Measurements from ENCODE around the gene ATG10. TPM values are rescaled to one million over a fixed set of nuclear protein-coding genes. Genes with fewer than 3 reads are reported as not detected.

The ATG10 gene
- total RNA-seq, 1 donor from 2014 or later = 4.3 TPM

DNA sequence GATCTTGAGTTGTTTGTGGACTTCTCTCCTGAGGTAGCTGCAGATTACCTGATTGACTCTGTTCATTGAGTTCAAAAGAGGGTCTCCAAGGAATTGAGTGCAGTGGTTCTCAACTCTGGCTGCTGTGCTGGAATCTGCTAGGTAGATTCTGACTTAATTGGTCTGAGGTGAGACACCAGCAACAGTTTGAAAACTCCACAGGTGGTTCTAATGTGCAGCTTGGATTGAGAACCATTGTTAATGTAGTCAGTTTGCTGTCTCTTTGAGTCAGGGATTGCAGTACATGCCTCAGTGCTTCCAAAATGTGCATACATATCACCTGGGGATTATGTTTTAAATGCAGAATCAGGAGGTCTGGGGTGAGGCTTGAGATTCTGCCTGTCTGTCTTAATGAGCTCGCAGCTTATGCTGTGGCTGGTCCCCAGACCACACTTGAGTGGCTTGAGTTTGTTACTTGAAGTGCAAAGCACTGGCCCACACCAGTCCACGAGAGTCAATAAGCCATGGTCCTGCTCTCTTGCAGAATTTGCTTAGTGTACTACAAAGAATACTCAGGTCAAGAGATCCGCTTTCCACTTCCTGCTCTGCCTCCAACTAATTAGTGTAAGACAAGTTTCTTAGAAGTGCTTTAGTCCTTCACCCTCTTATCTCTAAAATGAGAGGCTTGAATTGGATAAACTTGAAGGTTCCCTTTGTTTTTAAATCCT lies 82.3 kb downstream of the ATG10 start:
- FAIRE-seq (no peak), DNase-seq (ENCODE audit: low read depth) (no peak)
- no peaks in the 10 kb centered on the region for H3K27me3 Mint-ChIP-seq (ENCODE audit: low read depth, unreplicated experiment)
- TF ChIP-seq EZH2 (IDR thresholded peaks at IDR 0.05; ENCODE audit: insufficient read depth, low read length) = no peak
- TF ChIP-seq CTCF (IDR thresholded peaks at IDR 0.05; ENCODE audit: insufficient read depth, low read depth, low read length) = no peak
- H3K27me3 ChIP-seq (ENCODE audit: insufficient read depth, low read length) = no peaks in the 10 kb centered on the region
- H3K36me3 Mint-ChIP-seq (ENCODE audit: low read depth, unreplicated experiment) = no peaks in the 10 kb centered on the region
- no peak overlapping the region for H3K27ac ChIP-seq (ENCODE audit: low read depth, low read length)
- H3K9me3 ChIP-seq (ENCODE audit: insufficient read depth, low read depth, low read length) = no peaks in the 10 kb centered on the region
- no peak overlapping the region for H3K27ac Mint-ChIP-seq (ENCODE audit: unreplicated experiment)
- H3K4me3 ChIP-seq (ENCODE audit: insufficient read depth, low read depth, low read length) = no peak overlapping the region
- no peaks in the 10 kb centered on the region for H4K20me1 ChIP-seq (ENCODE audit: insufficient read depth, low read length)
- H3K79me2 ChIP-seq (ENCODE audit: insufficient read depth, low read length) = no peaks in the 10 kb centered on the region
- H3K36me3 ChIP-seq (ENCODE audit: insufficient read depth, low read length) = no peaks in the 10 kb centered on the region
- no peak overlapping the region for H3K4me3 Mint-ChIP-seq (ENCODE audit: unreplicated experiment)
- peaks cover 8% of the 10 kb centered on the region for H3K4me1 Mint-ChIP-seq (ENCODE audit: low read depth, unreplicated experiment)
- no peak overlapping the region for H2AFZ ChIP-seq (ENCODE audit: low read depth, low read length)
- no peaks in the 10 kb centered on the region for H3K9me3 Mint-ChIP-seq (ENCODE audit: unreplicated experiment)
- no peak overlapping the region for H3K9ac ChIP-seq (ENCODE audit: low read length)
- H3K4me1 ChIP-seq (ENCODE audit: insufficient read depth, low read length) = no peaks in the 10 kb centered on the region
- no peak overlapping the region for H3K4me2 ChIP-seq (ENCODE audit: low read length)

DNA sequence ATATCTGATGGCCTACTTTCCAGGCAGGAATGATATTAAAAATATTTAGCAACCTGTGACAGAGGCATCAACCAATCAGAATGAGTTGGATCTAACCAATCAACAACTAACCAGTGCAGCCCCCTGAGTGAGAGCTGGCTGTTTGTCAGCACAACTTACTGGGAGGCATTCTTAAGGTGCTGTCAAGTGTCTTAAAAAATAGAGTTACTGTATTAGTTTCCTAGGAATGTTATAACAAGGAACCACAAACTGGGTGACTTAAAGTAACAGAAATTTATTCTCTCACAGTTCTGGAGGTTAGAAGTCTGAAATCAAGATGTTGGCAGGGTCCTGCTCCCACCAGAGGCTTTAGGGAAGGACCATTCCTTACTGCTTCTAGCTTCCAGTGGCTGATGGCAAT lies 85.2 kb downstream of the ATG10 start:
- Histone ChIP-seq H3K36me3 (ENCODE audit: insufficient read depth, low read length) (peaks cover 2% of the 10 kb centered on the region), H3K9ac (ENCODE audit: low read length) (no peak overlapping the region), H3K4me2 (ENCODE audit: low read length) (no peak overlapping the region), H3K4me1 (ENCODE audit: insufficient read depth, low read length) (no peaks in the 10 kb centered on the region), H3K79me2 (ENCODE audit: insufficient read depth, low read length) (no peaks in the 10 kb centered on the region), H2AFZ (ENCODE audit: low read depth, low read length) (no peak overlapping the region), H3K4me3 (ENCODE audit: insufficient read depth, low read depth, low read length) (no peak overlapping the region), H3K9me3 (ENCODE audit: insufficient read depth, low read depth, low read length) (no peaks in the 10 kb centered on the region), H3K27me3 (ENCODE audit: insufficient read depth, low read length) (no peaks in the 10 kb centered on the region), H4K20me1 (ENCODE audit: insufficient read depth, low read length) (no peaks in the 10 kb centered on the region), H3K27ac (ENCODE audit: low read depth, low read length) (no peak overlapping the region)
- FAIRE-seq (peak; percentile 20), DNase-seq (ENCODE audit: low read depth) (peak; percentile 79)
- Mint-ChIP-seq H3K9me3 (ENCODE audit: unreplicated experiment) (no peaks in the 10 kb centered on the region), H3K36me3 (ENCODE audit: low read depth, unreplicated experiment) (no peaks in the 10 kb centered on the region), H3K27me3 (ENCODE audit: low read depth, unreplicated experiment) (no peaks in the 10 kb centered on the region), H3K4me1 (ENCODE audit: low read depth, unreplicated experiment) (peaks cover 8% of the 10 kb centered on the region), H3K4me3 (ENCODE audit: unreplicated experiment) (no peak overlapping the region), H3K27ac (ENCODE audit: unreplicated experiment) (no peak overlapping the region)
- no peak for TF ChIP-seq CTCF (IDR thresholded peaks at IDR 0.05; ENCODE audit: insufficient read depth, low read depth, low read length)
- TF ChIP-seq EZH2 (IDR thresholded peaks at IDR 0.05; ENCODE audit: insufficient read depth, low read length) = no peak

DNA sequence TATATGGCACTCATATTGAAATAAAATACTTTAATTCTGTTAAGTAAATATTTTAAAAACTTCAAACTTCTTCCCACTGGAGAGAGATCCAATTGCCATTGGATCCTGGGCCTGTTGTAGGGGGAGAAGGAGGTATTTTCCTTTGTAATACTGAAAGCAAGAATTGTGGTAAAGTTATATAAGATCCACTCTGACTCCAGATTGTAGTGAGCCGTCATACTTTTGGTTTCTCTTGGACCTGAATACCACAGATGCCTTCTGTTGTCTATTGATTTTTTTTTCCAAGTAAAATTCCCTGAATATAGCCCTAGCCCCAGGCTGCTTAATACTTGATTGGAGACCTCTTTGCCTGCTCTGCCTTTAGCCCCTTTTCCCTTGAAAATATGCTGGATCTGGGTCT lies 86.9 kb downstream of the ATG10 start:
- no peaks in the 10 kb centered on the region for H3K79me2 ChIP-seq (ENCODE audit: insufficient read depth, low read length)
- no peak overlapping the region for H3K27ac ChIP-seq (ENCODE audit: low read depth, low read length)
- Mint-ChIP-seq H3K27ac (ENCODE audit: unreplicated experiment) (no peak overlapping the region), H3K4me3 (ENCODE audit: unreplicated experiment) (peak overlapping the region; percentile 31), H3K9me3 (ENCODE audit: unreplicated experiment) (no peaks in the 10 kb centered on the region), H3K27me3 (ENCODE audit: low read depth, unreplicated experiment) (no peaks in the 10 kb centered on the region), H3K4me1 (ENCODE audit: low read depth, unreplicated experiment) (peaks cover 8% of the 10 kb centered on the region), H3K36me3 (ENCODE audit: low read depth, unreplicated experiment) (no peaks in the 10 kb centered on the region)
- H3K36me3 ChIP-seq (ENCODE audit: insufficient read depth, low read length) = peaks cover 2% of the 10 kb centered on the region
- H3K27me3 ChIP-seq (ENCODE audit: insufficient read depth, low read length) = no peaks in the 10 kb centered on the region
- no peaks in the 10 kb centered on the region for H3K4me1 ChIP-seq (ENCODE audit: insufficient read depth, low read length)
- TF ChIP-seq CTCF (IDR thresholded peaks at IDR 0.05; ENCODE audit: insufficient read depth, low read depth, low read length) (no peak), EZH2 (IDR thresholded peaks at IDR 0.05; ENCODE audit: insufficient read depth, low read length) (no peak)
- DNase-seq (ENCODE audit: low read depth) = peak; percentile 46
- H3K4me3 ChIP-seq (ENCODE audit: insufficient read depth, low read depth, low read length) = no peak overlapping the region
- H3K9me3 ChIP-seq (ENCODE audit: insufficient read depth, low read depth, low read length) = no peaks in the 10 kb centered on the region
- H3K4me2 ChIP-seq (ENCODE audit: low read length) = no peak overlapping the region
- no peaks in the 10 kb centered on the region for H4K20me1 ChIP-seq (ENCODE audit: insufficient read depth, low read length)
- FAIRE-seq = no peak
- no peak overlapping the region for H2AFZ ChIP-seq (ENCODE audit: low read depth, low read length)
- no peak overlapping the region for H3K9ac ChIP-seq (ENCODE audit: low read length)

Data from astrocyte (in vitro differentiated cells and primary cell).